NCI-H82 (cell line): ENCODE results near the gene SNTN.
"Not testable (repeated sequence)": the region's sequence is repeated elsewhere in the genome, so short reads cannot be mapped to it uniquely, and the experiment has no call there.

ENCODE experiments used
- DNase-seq: peaks from one replicate; lab custom pipeline; 2025; lab: John Stamatoyannopoulos, UW

SNTN gene

GRCh38 chr3:63652066-63652725 lies at the start of gene SNTN:
TSS of gene SNTN (plus strand) at chr3:63652675. CDS start at chr3:63652688, 13 bp downstream.
- no peak for DNase-seq

- no peak for DNase-seq
Observed at GRCh38 chr3:63607716-63608115, 44.8 kb upstream of the SNTN start.

- DNase-seq: no peak
Observed at GRCh38 chr3:63609408-63609807, 43.1 kb upstream of the SNTN start.

GRCh38 chr3:63609834-63610233 lies 42.6 kb upstream of the SNTN start:
- DNase-seq: no peak

- DNase-seq: no peak
Observed at GRCh38 chr3:63611382-63611781, 41.1 kb upstream of the SNTN start.

- DNase-seq: no peak
Observed at GRCh38 chr3:63613561-63613960, 38.9 kb upstream of the SNTN start.

- DNase-seq: peak; percentile 84
Observed at GRCh38 chr3:63617391-63617790, 35.1 kb upstream of the SNTN start.

- DNase-seq: peak; percentile 2
Observed at GRCh38 chr3:63624941-63625560, 27.4 kb upstream of the SNTN start.

- no peak for DNase-seq
Observed at GRCh38 chr3:63631670-63632069, 20.8 kb upstream of the SNTN start.

GRCh38 chr3:63635186-63635585 lies 17.3 kb upstream of the SNTN start:
- no peak for DNase-seq

- no peak for DNase-seq
Observed at GRCh38 chr3:63639806-63640205, 12.7 kb upstream of the SNTN start.

- DNase-seq: no peak
Observed at GRCh38 chr3:63642488-63642887, 10.0 kb upstream of the SNTN start.

- peak; percentile 64 for DNase-seq
Observed at GRCh38 chr3:63644212-63644797, 8.2 kb upstream of the SNTN start.

GRCh38 chr3:63644928-63645781 lies 7.3 kb upstream of the SNTN start:
- DNase-seq: not testable (repeated sequence)

GRCh38 chr3:63654211-63654610 lies 1.7 kb downstream of the SNTN start:
- no peak for DNase-seq

GRCh38 chr3:63654931-63655330 lies 2.5 kb downstream of the SNTN start:
- DNase-seq: no peak

- no peak for DNase-seq
Observed at GRCh38 chr3:63655519-63655918, 3.0 kb downstream of the SNTN start.

- DNase-seq: no peak
Observed at GRCh38 chr3:63656786-63657185, 4.3 kb downstream of the SNTN start.

GRCh38 chr3:63661242-63661641 lies 8.8 kb downstream of the SNTN start:
- DNase-seq: peak; percentile 37

- DNase-seq: no peak
Observed at GRCh38 chr3:63662011-63662410, 9.5 kb downstream of the SNTN start.

GRCh38 chr3:63662500-63662899 lies 10.0 kb downstream of the SNTN start:
- peak; percentile 53 for DNase-seq

- DNase-seq: no peak
Observed at GRCh38 chr3:63670544-63670943, 18.1 kb downstream of the SNTN start.

- DNase-seq: no peak
Observed at GRCh38 chr3:63673111-63673510, 20.6 kb downstream of the SNTN start.
